SK-N-MC (cell line): Measurements from ENCODE around the gene L3MBTL4.

Source experiments
- EZH2 ChIP-seq: fragments of 200-600 bp; sonication (generic); IDR thresholded peaks from one replicate; pipeline ENCODE4 v1.6.1; 2017; ENCODE audit warnings: antibody characterized with exemption
- FOXP2 ChIP-seq: optimal IDR thresholded peaks from 2 replicates; pipeline ENCODE3; 2011; ENCODE audit warnings: mild to moderate bottlenecking, moderate library complexity; ENCODE audit not compliant: insufficient read depth; ENCODE audit errors: extremely low read length, control extremely low read depth
- POLR2AphosphoS5 ChIP-seq: IDR thresholded peaks from 2 replicates; pipeline ENCODE4 v1.6.1; 2012; ENCODE audit warnings: mild to moderate bottlenecking, low read depth, low read length, borderline replicate concordance

GRCh38 chr18:6396276-6396675 lies 18.4 kb downstream of the L3MBTL4 start:
- no peak for TF ChIP-seq POLR2AphosphoS5
- no peak for TF ChIP-seq EZH2
- no peak for TF ChIP-seq FOXP2
